ENCODE data around the gene CCNY.

Gene CCNY

DNA sequence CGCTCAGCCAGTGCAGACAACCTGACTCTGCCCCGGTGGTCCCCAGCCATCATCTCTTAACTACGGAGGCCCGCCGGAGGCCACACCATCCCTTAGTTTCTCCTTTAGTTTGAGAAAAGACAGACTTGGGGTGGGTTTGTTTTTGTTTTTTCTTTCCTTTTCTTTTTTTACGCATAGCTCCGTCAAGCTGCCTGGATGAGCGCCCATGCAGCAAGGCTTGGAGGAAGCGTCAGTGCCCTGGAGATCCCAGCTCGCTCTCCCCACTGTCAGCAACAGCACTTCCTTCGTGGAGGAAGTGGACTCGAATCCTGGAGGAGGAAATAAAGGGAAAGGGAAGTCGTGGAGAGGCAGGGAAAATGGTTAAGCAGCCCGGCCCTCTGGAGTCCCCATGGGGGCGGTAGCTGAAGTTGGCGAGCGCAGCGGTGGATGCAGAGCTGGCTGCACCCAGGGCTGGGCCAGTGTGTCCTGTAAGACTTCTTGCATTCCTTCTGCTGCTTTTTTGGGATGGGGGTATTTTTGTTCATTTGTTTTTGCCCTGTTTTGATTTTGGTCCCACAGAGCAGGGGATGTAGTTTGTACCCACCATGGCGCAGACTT is 232.9 kb downstream of the CCNY start:
- H3K4me3 ChIP-seq = no peak overlapping the region
- H3K9me3 ChIP-seq (ENCODE audit: low read depth, low read length) = no peaks in the 10 kb centered on the region
- no peak overlapping the region for H3K27ac ChIP-seq
- no peaks in the 10 kb centered on the region for H3K36me3 ChIP-seq (ENCODE audit: insufficient read depth, low read length)
- TF ChIP-seq POLR2AphosphoS5 (IDR thresholded peaks at IDR 0.05; ENCODE audit: borderline replicate concordance, low read depth, low read length) (no peak), EZH2 (IDR thresholded peaks at IDR 0.05) (no peak), FOXP2 (optimal IDR thresholded peaks at IDR 0.05; ENCODE audit: control extremely low read depth, extremely low read length, insufficient read depth) (no peak)
- no peak for DNase-seq (ENCODE audit: low read depth, low spot score)
- no peak overlapping the region for H3K9ac ChIP-seq (ENCODE audit: insufficient read length)

DNA sequence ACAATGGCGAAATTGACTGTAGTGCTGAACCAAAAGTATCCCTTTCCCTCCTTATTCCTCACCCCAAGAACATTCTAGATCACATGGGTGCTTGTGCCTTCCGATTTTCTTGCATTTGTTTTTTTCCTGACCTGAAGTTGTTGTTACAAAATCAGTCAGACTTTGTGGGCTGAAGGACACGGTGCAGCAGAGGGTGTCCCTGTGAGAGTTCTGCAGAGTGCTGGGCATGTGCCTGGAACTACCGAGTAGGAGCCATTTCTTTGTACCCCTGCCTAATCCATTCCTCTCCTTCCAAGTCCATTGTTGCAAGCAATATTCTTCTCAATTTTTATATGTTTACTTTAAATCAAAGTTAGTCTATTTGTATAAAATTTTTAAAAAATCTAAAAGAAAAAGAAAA is 233.5 kb downstream of the CCNY start:
- Histone ChIP-seq H3K4me3 (no peak overlapping the region), H3K9ac (ENCODE audit: insufficient read length) (no peak overlapping the region)
- no peak for DNase-seq (ENCODE audit: low read depth, low spot score)

DNA sequence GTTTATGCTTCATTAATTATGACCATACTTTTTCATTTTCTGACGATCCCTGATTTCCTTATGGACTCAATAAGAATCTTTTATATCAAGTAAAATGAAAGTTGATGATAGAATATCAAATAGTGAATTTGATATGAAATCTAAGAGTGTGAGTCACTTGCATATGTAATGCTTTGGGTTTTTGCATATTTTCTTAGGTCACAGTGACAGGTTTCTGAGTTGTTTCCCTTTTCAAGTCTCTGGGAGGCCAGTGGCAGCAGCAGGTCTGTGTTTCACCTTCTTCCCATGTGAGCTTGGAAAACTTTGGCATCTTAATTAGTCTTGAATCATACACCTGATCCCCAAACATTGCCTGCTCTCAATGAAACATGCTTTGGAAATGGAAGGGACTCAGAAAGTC is 234.1 kb downstream of the CCNY start:
- no peak overlapping the region for H3K9ac ChIP-seq (ENCODE audit: insufficient read length)
- no peaks in the 10 kb centered on the region for H3K9me3 ChIP-seq (ENCODE audit: low read depth, low read length)
- TF ChIP-seq POLR2AphosphoS5 (IDR thresholded peaks at IDR 0.05; ENCODE audit: borderline replicate concordance, low read depth, low read length) (no peak), EZH2 (IDR thresholded peaks at IDR 0.05) (no peak), FOXP2 (optimal IDR thresholded peaks at IDR 0.05; ENCODE audit: control extremely low read depth, extremely low read length, insufficient read depth) (no peak)
- H3K27ac ChIP-seq = no peak overlapping the region
- no peak overlapping the region for H3K4me3 ChIP-seq
- no peak for DNase-seq (ENCODE audit: low read depth, low spot score)
- H3K36me3 ChIP-seq (ENCODE audit: insufficient read depth, low read length) = no peaks in the 10 kb centered on the region

More for the DNA sequence above, 233.5 kb downstream of the CCNY start:
- no peaks in the 10 kb centered on the region for H3K9me3 ChIP-seq (ENCODE audit: low read depth, low read length)
- H3K36me3 ChIP-seq (ENCODE audit: insufficient read depth, low read length) = no peaks in the 10 kb centered on the region
- TF ChIP-seq POLR2AphosphoS5 (IDR thresholded peaks at IDR 0.05; ENCODE audit: borderline replicate concordance, low read depth, low read length) = no peak
- no peak for TF ChIP-seq FOXP2 (optimal IDR thresholded peaks at IDR 0.05; ENCODE audit: control extremely low read depth, extremely low read length, insufficient read depth)
- no peak for TF ChIP-seq EZH2 (IDR thresholded peaks at IDR 0.05)
- no peak overlapping the region for H3K27ac ChIP-seq

DNA sequence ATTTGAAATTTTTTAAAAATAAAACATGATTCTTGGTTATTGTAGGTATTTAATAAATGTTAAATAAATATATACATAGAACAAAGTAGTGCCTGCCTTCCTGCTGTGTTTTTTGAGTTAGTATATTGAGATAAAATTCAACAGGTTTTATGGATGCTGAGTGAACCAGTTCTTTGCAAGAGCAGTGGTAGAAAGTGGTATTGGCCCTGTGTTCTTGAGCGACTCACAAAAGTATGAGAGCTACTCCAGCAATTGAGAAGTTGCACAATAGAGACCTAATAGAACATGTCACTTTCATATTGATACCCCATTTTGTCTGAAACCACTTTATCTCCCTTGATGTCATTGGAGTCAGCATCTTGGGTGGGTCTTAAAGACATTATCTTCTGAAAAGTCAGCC is 236.3 kb downstream of the CCNY start:
- no peak overlapping the region for H3K9ac ChIP-seq (ENCODE audit: insufficient read length)
- no peak overlapping the region for H3K4me3 ChIP-seq
- H3K36me3 ChIP-seq (ENCODE audit: insufficient read depth, low read length) = no peaks in the 10 kb centered on the region
- DNase-seq (ENCODE audit: low read depth, low spot score) = no peak
- no peaks in the 10 kb centered on the region for H3K9me3 ChIP-seq (ENCODE audit: low read depth, low read length)
- H3K27ac ChIP-seq = no peak overlapping the region
- no peak for TF ChIP-seq EZH2 (IDR thresholded peaks at IDR 0.05)
- no peak for TF ChIP-seq FOXP2 (optimal IDR thresholded peaks at IDR 0.05; ENCODE audit: control extremely low read depth, extremely low read length, insufficient read depth)
- TF ChIP-seq POLR2AphosphoS5 (IDR thresholded peaks at IDR 0.05; ENCODE audit: borderline replicate concordance, low read depth, low read length) = no peak

DNA sequence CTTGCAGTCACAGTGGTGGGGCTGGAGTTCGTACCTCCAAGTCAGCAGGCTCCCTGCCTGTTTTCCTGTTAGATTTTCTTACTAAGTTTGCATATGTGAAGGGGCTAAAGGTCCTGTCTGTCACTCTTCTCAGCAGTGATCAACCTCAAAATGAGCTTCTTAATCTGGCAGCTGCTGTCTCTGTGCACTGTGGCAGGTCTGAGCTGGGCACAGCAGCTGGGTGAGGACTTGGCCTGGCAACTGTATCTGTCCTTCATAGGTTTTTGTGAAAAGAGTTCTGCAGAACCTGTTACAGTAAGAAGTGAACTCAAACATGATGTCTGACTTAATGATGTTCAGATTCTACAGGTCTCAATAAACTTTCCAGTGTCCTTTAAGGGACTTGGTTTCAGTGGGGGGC is 237.5 kb downstream of the CCNY start:
- TF ChIP-seq POLR2AphosphoS5 (IDR thresholded peaks at IDR 0.05; ENCODE audit: borderline replicate concordance, low read depth, low read length) = no peak
- no peak for TF ChIP-seq EZH2 (IDR thresholded peaks at IDR 0.05)
- no peak for TF ChIP-seq FOXP2 (optimal IDR thresholded peaks at IDR 0.05; ENCODE audit: control extremely low read depth, extremely low read length, insufficient read depth)

DNA sequence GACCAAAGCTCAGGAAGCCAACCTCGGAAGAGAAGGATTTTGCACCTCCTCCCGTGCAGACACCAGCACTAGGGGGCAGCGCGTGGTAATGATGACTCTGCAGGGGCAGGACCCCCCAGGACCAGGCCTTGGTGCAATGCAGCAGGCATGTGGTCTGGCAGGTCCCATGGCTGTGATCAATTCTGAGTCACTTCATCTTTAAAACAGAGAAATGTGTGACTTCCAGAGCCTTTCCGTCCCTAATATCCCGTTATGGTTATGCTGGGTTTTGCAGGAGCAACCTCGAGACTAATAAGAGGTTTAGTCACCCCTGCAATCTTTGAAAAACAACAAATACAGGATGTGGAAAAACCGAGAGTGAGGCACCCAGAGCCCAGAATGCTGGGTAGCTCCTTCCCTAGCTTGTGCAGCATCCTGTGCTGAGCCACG is 238.6 kb downstream of the CCNY start:
- Histone ChIP-seq H3K27ac (no peak overlapping the region), H3K9ac (ENCODE audit: insufficient read length) (no peak overlapping the region), H3K36me3 (ENCODE audit: insufficient read depth, low read length) (no peaks in the 10 kb centered on the region), H3K9me3 (ENCODE audit: low read depth, low read length) (no peaks in the 10 kb centered on the region), H3K4me3 (no peak overlapping the region)
- DNase-seq (ENCODE audit: low read depth, low spot score) = no peak
- TF ChIP-seq FOXP2 (optimal IDR thresholded peaks at IDR 0.05; ENCODE audit: control extremely low read depth, extremely low read length, insufficient read depth) (no peak), EZH2 (IDR thresholded peaks at IDR 0.05) (no peak), POLR2AphosphoS5 (IDR thresholded peaks at IDR 0.05; ENCODE audit: borderline replicate concordance, low read depth, low read length) (no peak)

More for the DNA sequence above, 237.5 kb downstream of the CCNY start:
- H3K27ac ChIP-seq = no peak overlapping the region
- no peak overlapping the region for H3K9ac ChIP-seq (ENCODE audit: insufficient read length)
- H3K4me3 ChIP-seq = no peak overlapping the region
- no peaks in the 10 kb centered on the region for H3K36me3 ChIP-seq (ENCODE audit: insufficient read depth, low read length)
- no peak for DNase-seq (ENCODE audit: low read depth, low spot score)
- no peaks in the 10 kb centered on the region for H3K9me3 ChIP-seq (ENCODE audit: low read depth, low read length)

DNA sequence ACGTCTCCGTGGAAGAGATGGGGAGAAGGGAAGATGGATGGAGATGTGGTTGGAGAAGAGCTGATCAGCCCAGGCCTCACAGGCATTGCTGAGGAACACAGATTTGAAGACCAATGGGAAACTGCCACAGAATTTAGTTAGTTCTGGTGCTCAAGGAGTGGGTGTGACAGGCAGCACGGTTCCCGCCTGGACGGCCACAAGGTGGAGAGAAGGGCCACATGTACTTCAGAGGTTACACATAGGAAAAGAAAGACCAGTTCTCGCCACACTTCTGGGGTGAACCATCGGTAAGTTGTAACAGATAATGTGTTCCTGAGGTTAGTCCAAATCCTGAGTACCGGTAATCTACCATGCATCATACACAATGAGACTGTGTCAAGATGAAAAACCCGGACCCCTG is 239.3 kb downstream of the CCNY start:
- Histone ChIP-seq H3K9ac (ENCODE audit: insufficient read length) (no peak overlapping the region), H3K27ac (no peak overlapping the region), H3K9me3 (ENCODE audit: low read depth, low read length) (no peaks in the 10 kb centered on the region), H3K36me3 (ENCODE audit: insufficient read depth, low read length) (no peaks in the 10 kb centered on the region), H3K4me3 (no peak overlapping the region)
- DNase-seq (ENCODE audit: low read depth, low spot score) = no peak
- no peak for TF ChIP-seq POLR2AphosphoS5 (IDR thresholded peaks at IDR 0.05; ENCODE audit: borderline replicate concordance, low read depth, low read length)

DNA sequence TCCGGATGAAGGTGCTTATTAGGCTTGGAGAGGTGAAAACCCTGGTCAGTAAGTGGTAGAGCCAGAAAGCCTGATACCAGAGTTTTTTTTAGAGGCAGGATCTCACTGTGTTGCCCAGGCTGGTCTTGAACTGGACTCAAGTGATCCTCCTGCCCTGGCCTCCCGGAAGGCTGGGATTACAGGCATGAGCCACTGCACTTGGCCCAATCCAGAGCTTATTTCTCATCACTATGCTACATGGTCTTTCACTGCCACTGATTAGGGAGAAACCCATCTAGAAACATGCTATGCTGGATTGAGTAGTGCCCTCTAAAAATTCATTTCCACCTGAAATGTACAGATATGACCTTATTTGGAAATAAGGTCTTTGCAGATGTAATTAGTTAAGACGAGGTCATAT is 240.4 kb downstream of the CCNY start:
- no peak for DNase-seq (ENCODE audit: low read depth, low spot score)
- no peak overlapping the region for H3K4me3 ChIP-seq
- H3K36me3 ChIP-seq (ENCODE audit: insufficient read depth, low read length) = no peaks in the 10 kb centered on the region
- no peaks in the 10 kb centered on the region for H3K9me3 ChIP-seq (ENCODE audit: low read depth, low read length)
- TF ChIP-seq POLR2AphosphoS5 (IDR thresholded peaks at IDR 0.05; ENCODE audit: borderline replicate concordance, low read depth, low read length) = no peak
- TF ChIP-seq EZH2 (IDR thresholded peaks at IDR 0.05) = no peak
- no peak for TF ChIP-seq FOXP2 (optimal IDR thresholded peaks at IDR 0.05; ENCODE audit: control extremely low read depth, extremely low read length, insufficient read depth)
- H3K9ac ChIP-seq (ENCODE audit: insufficient read length) = no peak overlapping the region
- H3K27ac ChIP-seq = no peak overlapping the region
